PFSK-1 (cell line): ENCODE measurements around the gene KCNMA1.

Experiments
- POLR2AphosphoS5 ChIP-seq: IDR thresholded peaks from 2 replicates; pipeline ENCODE4 v1.6.1; 2012; ENCODE audit warnings: low read depth, mild to moderate bottlenecking, control low read depth, low read length, moderate library complexity
- SIN3A ChIP-seq: IDR thresholded peaks from 2 replicates; pipeline ENCODE4 v1.6.1; 2012; ENCODE audit warnings: mild to moderate bottlenecking, low read length, moderate library complexity, borderline replicate concordance; ENCODE audit not compliant: insufficient read depth
- TAF1 ChIP-seq: IDR thresholded peaks from 2 replicates; pipeline ENCODE4 v1.6.1; 2012; ENCODE audit warnings: low read length, control low read depth, borderline replicate concordance; ENCODE audit not compliant: insufficient read depth
- TF ChIP-seq, protein P1 (sequence below), 2 experiments: IDR thresholded peaks; 2 replicates each; pipeline versions ENCODE4 v1.6.1 to v1.8.0; 2011 to 2012; ENCODE audit warnings: low read depth in 2 of 2, low read length in 2 of 2, control low read depth in 1 of 2, inconsistent platforms in 1 of 2, mild to moderate bottlenecking in 1 of 2, moderate library complexity in 1 of 2; ENCODE audit not compliant: insufficient read depth in 1 of 2

- TF ChIP-seq, protein P1, sequence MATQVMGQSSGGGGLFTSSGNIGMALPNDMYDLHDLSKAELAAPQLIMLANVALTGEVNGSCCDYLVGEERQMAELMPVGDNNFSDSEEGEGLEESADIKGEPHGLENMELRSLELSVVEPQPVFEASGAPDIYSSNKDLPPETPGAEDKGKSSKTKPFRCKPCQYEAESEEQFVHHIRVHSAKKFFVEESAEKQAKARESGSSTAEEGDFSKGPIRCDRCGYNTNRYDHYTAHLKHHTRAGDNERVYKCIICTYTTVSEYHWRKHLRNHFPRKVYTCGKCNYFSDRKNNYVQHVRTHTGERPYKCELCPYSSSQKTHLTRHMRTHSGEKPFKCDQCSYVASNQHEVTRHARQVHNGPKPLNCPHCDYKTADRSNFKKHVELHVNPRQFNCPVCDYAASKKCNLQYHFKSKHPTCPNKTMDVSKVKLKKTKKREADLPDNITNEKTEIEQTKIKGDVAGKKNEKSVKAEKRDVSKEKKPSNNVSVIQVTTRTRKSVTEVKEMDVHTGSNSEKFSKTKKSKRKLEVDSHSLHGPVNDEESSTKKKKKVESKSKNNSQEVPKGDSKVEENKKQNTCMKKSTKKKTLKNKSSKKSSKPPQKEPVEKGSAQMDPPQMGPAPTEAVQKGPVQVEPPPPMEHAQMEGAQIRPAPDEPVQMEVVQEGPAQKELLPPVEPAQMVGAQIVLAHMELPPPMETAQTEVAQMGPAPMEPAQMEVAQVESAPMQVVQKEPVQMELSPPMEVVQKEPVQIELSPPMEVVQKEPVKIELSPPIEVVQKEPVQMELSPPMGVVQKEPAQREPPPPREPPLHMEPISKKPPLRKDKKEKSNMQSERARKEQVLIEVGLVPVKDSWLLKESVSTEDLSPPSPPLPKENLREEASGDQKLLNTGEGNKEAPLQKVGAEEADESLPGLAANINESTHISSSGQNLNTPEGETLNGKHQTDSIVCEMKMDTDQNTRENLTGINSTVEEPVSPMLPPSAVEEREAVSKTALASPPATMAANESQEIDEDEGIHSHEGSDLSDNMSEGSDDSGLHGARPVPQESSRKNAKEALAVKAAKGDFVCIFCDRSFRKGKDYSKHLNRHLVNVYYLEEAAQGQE (IDR thresholded peaks at IDR 0.05; ENCODE audit: insufficient read depth in 1 of 2, low read depth in 2 of 2, low read length in 2 of 2) = no peak
- no peak for TF ChIP-seq POLR2AphosphoS5
- no peak for TF ChIP-seq TAF1
- no peak for TF ChIP-seq SIN3A
Measured at GRCh38 chr10:77564731-77565589, 72.6 kb downstream of the KCNMA1 start.
